Measurements from ENCODE around the gene TNNT2.

TNNT2 gene

DNA sequence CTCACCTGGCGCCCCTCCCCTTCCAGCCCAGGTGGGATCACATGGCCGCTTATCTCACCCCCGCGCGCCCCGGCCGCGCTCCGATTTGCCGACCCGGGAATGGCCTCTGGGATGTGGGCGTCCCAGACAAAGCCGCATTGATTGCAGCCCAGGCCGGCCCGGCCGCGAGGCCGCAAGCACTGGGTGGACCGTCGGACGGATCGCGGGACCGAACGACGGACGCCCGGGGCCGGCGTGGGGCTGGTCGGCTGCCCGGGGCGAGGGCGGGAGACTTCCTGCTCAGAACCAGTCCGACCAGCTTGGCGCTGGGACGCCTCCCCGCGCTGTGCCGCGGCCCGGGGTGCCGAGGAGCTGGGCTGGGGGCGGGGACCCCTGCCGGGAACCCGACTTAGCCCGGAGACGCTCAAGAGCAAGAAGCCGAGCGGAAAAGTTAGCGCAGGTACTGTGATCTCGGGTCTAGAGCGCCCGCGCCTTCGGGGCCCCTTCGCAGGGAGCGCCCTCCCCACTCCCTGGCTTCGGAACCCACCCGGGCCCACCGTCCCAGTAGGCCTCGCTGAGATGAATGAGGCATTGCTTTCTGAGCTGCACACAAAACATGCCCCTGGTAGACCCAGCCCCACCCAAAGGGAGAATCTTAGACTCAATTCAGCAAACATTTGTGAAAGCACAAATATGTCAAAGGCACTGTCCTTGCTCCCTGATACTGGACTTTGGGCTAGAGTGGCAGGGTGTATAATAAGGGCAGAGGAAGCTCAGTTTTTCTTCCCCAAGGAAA lies 22.1 kb upstream of the TNNT2 start:
- no peak for DNase-seq (ENCODE audit: low spot score)
- in situ Hi-C loops (cut with MboI; ENCODE audit: low pct_unique_long_range_greater_than_20kb, low sequenced_read_pairs, unreplicated experiment): no loop called here
- TF ChIP-seq, protein P1, sequence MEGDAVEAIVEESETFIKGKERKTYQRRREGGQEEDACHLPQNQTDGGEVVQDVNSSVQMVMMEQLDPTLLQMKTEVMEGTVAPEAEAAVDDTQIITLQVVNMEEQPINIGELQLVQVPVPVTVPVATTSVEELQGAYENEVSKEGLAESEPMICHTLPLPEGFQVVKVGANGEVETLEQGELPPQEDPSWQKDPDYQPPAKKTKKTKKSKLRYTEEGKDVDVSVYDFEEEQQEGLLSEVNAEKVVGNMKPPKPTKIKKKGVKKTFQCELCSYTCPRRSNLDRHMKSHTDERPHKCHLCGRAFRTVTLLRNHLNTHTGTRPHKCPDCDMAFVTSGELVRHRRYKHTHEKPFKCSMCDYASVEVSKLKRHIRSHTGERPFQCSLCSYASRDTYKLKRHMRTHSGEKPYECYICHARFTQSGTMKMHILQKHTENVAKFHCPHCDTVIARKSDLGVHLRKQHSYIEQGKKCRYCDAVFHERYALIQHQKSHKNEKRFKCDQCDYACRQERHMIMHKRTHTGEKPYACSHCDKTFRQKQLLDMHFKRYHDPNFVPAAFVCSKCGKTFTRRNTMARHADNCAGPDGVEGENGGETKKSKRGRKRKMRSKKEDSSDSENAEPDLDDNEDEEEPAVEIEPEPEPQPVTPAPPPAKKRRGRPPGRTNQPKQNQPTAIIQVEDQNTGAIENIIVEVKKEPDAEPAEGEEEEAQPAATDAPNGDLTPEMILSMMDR (IDR thresholded peaks at IDR 0.05; ENCODE audit: extremely low read depth, insufficient read depth, missing control alignments): no peak

DNA sequence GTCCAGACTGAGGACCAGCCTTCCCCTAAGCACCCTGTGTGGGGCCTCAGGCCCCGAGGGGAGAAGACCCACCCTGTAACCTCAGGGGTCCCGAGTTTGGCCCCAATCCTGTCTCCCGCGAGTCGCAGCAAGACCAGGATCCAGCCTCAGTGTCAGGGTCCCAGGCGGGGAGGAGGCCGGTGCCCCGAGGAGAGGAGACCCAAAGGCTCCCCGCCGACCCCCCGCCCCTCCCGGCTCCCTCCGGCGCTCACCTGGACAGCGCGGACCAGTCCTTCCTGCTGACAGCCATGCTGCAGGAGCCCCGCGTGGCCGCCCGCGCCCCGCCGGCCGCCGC lies 21.5 kb upstream of the TNNT2 start, which contains the start of gene LAD1:
Gene LAD1 (minus strand): TSS at position 307 of the 334 bp plus-strand sequence. CDS start 18 bp downstream, at position 289.
- in situ Hi-C loops (cut with MboI; ENCODE audit: low pct_unique_long_range_greater_than_20kb, low sequenced_read_pairs, unreplicated experiment): no loop called here
- TF ChIP-seq, protein P1 (IDR thresholded peaks at IDR 0.05; ENCODE audit: extremely low read depth, insufficient read depth, missing control alignments): no peak
- DNase-seq (ENCODE audit: low spot score): no peak

DNA sequence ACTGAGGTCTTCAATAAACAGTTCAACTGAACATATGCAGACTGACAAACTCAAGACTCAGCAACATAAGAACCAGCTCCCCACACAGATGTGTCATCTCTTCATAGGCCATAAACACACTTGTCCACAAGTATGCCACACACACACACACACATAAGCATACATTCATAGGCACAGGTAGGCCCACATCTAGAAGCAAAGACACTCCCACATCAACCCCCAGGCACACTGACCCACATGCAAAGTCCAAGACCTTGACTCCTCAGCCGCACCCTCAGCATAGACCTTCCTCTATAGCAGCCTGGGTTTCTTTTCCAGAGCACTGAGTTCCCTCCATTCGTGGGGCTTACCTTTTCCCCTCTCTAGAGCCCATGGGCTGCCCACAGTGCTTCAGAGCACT lies 20.2 kb upstream of the TNNT2 start:
- TF ChIP-seq, protein P1 (IDR thresholded peaks at IDR 0.05; ENCODE audit: extremely low read depth, insufficient read depth, missing control alignments): no peak
- in situ Hi-C loops (cut with MboI; ENCODE audit: low pct_unique_long_range_greater_than_20kb, low sequenced_read_pairs, unreplicated experiment): no loop called here
- DNase-seq (ENCODE audit: low spot score): no peak

DNA sequence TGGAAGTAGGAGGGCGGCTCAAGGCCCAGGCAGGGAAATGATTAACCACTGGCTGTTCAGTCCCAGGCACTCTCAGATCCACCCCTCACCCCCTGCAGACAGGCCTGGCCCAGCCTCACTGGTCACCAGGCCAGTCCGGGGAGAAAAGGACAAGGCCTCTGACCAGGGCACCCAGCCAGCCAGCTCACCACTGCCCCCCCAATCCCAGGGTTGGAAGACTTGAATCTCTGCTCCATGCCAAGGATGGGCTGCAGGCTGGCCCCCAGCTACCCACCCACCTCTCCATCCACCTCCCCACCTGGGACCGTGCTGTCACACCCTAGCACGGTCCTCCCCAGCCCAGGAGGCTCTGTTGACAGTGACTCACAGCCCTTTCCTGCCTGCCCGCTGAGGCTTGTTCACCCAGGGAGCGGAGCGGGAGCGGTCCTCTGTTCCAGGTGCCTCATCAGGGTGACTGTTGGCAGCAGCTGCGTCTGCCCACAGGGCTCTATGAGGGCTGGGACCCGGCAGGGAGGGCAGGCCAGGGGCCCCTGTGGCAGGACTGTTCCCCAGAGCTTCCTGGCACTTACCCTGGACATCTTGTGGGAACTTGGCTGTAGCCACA lies 19.5 kb upstream of the TNNT2 start:
- TF ChIP-seq, protein P1 (IDR thresholded peaks at IDR 0.05; ENCODE audit: extremely low read depth, insufficient read depth, missing control alignments): no peak
- no peak for DNase-seq (ENCODE audit: low spot score)
- in situ Hi-C loops (cut with MboI; ENCODE audit: low pct_unique_long_range_greater_than_20kb, low sequenced_read_pairs, unreplicated experiment): no loop called here

DNA sequence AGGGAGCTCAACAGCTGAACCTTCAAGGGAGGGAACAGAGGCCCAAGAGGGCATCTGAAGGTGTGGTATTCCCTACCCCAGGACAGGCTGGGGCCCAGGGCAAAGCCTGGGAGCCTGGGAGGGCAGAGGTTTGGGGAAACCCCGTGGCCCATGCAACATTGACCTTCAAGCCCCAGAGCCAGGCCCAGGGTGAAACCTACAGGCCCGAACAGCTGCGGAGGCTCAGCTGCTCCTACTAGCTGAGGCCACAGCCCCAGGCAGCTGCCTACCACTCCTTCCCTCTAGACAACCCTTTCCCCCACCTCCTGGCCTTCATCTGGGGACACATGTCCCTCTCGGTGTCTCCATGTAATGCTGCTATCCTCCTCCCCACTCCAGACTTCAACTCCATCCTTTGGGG lies 18.5 kb upstream of the TNNT2 start:
- TF ChIP-seq, protein P1 (IDR thresholded peaks at IDR 0.05; ENCODE audit: extremely low read depth, insufficient read depth, missing control alignments): no peak

DNA sequence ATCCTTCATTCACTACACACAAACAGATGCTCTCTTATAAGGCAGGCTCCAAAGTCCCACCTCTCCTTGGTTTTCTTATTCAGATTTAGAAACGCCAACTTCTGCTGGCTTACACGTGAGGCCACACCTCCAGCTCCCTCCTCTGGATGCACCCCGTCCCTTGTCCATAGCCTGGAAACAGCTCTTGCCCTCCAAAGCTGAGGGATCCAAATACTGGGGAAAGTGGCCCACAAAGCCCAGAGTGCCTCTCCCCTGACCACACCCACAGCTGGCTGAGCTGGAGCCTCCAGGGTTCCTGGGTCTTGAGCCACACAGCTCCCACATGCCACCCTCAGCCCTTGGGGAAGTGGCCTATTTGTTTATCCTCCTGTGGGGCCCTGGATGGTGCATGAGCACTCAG lies 17.1 kb upstream of the TNNT2 start:
- TF ChIP-seq, protein P1 (IDR thresholded peaks at IDR 0.05; ENCODE audit: extremely low read depth, insufficient read depth, missing control alignments): no peak
- DNase-seq (ENCODE audit: low spot score): no peak
- in situ Hi-C loops (cut with MboI; ENCODE audit: low pct_unique_long_range_greater_than_20kb, low sequenced_read_pairs, unreplicated experiment): no loop called here

More for the DNA sequence above, 18.5 kb upstream of the TNNT2 start:
- in situ Hi-C loops (cut with MboI; ENCODE audit: low pct_unique_long_range_greater_than_20kb, low sequenced_read_pairs, unreplicated experiment): no loop called here
- no peak for DNase-seq (ENCODE audit: low spot score)

Measured in GM13977 (cell line).